ENCODE measurements around the gene RUNX1.
A peak's percentile ranks its signal among the peaks of the same experiment; 100 is the strongest.
"Not testable (repeated sequence)": the region's sequence is repeated elsewhere in the genome, so short reads cannot be mapped to it uniquely, and the experiment has no call there.

Gene RUNX1

DNA sequence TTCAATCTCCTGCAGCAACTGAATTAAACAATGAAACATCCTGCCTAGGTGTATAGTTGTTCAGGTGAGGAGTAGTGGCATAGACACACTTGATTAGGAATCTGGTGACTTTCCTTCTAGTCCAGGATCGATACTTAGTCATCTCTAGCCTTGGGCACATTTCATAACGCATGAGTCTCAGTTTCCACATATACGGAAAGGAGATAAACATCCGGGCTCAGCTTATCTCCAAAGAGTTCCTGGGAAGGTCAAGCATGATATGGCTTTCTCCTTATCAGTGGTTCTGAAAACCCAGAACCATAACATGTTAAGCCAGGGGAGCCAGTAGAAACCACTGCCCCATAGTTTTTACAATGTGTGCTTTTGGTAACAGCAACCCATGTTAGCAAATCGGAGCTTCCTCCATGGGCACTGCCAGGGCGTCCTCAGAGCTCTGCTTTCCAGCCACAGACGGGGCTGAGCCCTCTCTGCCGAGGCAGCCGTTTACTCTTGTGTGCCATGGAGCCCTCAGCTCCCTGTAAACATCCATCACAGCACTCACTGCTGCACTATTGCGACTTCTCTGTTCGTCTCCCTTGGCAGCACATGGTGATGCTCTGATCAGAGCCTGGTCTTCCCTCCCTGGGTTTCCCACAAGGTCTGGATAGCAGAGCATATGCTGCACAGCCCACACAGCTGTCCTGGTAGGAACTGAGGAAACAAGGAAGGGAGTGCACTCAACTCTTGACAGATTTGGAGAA is 34.6 kb downstream of the RUNX1 start:
- no peak for DNase-seq

DNA sequence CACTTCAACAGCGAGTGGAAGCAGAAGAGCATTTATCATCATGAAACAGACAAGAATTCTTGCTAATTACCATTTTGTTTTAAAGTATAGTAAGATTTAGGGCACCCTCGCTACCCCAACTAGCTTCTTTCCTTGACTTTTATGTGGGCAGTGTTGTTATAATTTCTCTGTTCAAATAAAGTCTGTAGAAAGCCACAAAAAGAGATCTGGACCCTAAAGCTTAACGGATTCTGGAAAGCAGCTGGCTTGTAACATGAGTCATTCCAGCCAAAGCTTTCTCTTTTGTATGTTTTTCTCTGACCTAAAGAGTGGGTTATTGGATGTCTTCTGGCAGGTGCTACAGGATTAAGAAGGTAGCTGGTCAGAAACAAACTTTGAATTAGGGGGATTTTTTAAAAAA is 37.4 kb downstream of the RUNX1 start:
- DNase-seq: peak; percentile 24

DNA sequence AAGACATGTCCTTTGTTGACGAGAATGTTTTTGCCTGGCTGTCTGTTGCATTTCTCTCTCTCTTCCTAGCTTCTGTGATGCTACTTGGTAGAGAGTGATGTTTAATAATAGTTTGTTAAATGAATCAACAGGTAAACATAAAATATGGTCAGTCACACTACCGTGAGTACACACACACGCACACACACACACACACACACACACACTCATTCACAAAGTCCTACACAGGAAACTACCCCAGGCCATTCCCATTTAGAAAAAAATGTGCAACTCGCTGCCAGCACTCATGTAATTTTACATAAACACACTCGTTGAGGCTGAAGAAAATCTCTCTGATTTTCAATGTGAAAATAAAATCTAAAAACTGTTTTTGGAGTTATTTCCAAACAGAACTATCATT is 38.7 kb downstream of the RUNX1 start:
- DNase-seq: no peak

DNA sequence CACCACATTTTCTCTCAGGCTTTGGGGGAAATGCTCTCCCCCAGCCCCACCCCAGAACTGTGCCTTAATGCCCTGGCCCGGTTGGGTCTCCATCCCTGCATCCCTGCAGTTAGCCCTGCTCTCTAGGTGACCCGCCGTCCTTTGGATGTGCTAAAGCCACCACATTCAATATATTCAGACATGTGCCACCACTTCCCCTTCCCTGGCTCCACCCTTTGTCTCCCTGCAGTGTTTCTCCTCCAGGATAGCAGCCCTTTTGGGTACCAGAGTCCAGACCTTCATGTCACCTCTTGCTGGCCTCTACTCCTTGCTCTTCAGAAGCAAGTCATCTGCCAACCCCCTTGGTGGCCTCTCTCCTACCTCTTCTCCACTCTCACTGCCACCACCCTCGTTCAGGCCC is 41.8 kb downstream of the RUNX1 start:
- no peak for DNase-seq

DNA sequence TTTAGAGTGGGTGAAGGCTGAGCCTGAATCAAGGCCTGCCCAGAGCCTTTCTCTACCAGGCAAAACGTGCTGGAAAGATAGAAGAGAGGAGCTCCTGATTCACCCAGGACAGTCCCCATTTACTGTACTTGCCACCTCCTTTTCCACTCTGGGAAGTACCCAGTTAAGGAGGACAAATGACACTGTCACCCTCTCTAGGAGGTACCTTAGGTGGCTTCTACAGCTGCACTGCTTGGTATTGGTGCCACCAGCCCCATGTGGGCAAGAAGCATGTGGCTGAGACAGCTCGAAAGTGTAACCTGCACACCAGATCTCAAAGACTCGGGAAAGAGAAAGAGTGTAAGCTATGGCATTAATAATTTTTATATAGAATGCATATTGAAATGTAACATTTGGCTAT is 42.3 kb downstream of the RUNX1 start:
- DNase-seq: no peak

DNA sequence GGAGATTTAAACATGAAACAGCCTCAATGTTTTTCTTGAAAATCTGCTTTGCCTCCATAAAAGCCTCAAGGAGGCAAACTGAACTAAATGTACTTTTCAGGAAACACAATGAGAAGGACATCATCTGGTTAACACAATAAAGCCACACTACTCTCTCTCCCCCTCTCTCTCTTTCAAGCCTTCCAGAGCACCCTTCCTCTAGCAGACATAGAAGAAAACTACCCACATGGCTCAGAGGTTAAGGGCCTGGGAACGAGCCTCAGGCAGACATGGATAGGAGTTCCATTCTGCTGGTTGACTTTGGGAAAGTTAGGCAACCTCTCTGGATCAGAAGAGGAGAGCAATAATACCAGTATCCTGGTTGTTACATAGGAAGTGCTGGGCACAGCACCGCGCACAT is 42.9 kb downstream of the RUNX1 start:
- DNase-seq: no peak

DNA sequence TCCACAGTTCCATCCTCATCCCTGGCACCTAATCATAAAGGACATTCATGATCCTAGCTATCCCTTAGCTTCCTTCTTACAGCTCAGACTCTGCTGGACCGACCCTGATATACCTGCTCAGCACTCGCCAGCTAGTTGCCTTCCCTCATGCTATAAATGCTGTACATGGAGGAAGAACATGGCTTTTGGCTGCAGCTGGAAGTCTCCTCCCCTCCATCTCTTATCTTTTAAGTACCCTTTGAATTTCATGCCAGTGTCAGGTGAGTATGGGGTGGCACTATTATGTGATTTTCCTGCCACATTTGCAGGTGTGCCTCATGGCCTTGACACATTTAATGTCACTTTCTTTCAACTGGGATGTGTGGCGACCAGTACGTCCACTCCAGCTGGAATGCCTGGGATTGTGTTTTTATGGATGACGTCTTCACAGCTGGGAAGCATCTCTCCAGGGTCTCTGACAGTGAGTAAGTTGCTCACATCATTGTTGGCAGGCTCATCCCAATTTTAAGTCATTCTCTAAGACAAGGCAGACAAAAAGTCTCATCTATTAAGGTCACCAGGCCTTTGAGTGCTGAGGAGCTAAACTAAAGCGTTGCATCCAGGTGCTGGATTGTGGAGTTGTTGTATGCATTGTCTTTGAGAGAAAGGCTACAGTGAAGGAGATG is 43.4 kb downstream of the RUNX1 start:
- DNase-seq: no peak

DNA sequence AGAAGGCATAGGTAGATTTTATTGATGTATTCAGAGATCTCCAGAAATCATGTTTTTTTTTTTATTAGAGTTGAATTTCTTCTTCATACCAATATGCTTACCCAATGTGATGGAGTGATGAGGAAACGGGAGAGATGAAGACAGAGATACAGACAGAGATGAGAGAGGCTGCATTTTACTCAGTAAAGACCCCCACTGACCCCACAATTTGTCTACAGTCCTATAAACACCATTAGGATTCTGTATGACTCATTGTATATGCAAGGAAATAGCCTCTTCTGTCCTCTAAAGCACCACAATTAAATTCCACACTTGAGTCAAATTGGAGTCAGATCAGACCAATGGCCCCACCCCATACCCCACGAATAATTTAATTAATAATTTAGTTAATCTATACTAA is 44.0 kb downstream of the RUNX1 start:
- DNase-seq: no peak

DNA sequence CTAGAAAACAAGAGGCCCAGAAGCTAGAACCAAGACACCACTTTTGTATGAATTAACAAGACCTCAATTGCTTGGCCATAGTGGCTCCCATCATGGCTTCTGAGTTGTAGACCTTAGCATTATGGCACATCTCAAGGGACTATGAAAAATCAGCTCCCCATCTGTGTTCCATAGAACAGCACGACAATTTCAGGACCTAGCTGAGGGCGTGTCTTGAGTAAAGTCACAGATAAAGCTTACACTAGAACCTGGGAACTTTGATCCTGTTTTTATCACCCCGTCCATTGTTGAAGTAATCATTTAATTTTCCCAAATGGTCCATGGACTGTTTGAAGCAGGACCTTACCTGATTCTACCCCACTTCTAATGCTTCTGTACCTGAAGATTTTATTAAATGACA is 44.8 kb downstream of the RUNX1 start:
- no peak for DNase-seq

DNA sequence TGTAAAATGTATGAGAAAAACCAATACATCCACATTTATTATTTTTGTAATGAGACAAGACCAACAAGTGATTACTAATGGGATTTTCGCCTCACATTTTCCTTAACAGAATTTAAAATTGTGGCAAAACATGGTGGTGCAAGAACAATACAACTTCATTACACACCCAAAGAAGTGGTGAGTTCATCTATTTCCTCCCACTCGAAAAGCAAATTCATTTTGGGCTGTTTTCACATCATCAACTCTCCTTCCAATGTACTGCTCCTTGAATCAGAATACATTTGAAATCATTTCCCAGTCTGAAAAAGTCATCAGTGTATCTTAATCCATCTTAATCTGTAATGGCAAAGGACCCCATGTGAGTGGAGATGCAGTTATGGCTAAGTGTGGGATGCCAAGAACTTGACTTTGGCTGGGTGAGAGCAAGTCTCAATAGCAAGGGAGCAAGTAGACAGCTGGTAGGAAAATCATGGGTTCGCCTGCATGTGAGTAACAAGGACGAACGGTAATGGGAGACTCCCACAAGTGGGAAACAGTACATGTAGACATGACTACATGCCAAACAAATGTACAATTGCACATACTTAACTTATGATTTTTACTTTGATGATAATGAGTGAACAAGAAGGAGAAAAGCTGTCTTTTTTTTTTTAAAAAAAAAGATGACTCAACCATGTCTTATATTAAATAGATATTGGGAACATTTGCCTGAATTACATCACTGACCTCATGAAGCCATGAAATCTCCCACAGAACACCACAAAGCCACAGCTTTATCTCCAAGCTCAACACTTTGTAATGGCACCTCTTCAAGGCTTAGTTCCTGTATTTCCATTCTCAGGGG is 46.0 kb downstream of the RUNX1 start:
- DNase-seq: no peak

DNA sequence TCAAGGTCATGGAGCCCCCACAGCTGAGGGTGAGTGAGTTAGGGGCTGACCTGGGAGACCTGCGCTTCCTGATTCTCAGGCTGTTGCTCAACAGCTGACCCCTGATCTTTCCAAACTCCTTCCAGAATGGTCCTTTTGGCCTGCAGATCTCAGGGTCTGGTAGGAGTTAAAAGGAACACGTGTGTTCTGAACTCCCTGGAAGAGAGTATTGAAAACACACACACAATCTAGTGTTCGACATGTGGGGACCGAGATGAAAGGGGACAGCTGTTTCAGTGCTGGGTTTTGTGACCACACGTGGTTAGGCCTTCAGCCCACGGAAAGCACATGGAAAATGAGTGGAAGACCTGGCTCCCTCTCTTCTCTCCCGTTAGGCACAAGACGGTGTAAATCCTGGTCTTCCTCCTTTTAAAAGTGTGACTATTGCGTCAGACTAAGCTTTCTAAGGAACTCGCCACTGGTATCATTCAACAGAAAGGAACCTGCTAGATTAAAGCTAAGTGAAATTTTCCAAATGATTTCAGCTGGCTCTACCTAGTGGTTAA is 49.6 kb downstream of the RUNX1 start:
- DNase-seq: no peak

DNA sequence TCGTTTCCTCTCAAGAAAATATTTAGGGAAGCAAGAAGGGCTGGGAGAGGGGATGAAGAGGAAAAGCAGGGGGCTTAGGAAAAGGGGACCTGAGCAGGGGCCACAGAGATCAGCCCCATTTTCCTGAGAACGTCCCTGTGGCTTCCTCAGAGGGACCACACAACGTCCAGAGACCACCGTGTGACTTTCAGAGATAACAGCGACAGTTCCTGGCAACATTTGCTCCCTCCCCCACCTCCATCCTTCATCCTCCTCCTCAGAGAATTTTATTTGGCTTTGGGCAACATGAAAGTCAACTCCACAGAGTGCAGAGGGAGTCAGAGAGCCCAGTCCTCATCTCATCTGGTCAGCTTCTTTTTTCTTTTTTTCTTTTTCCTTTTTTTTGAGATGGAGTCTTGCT is 50.9 kb downstream of the RUNX1 start:
- no peak for DNase-seq

DNA sequence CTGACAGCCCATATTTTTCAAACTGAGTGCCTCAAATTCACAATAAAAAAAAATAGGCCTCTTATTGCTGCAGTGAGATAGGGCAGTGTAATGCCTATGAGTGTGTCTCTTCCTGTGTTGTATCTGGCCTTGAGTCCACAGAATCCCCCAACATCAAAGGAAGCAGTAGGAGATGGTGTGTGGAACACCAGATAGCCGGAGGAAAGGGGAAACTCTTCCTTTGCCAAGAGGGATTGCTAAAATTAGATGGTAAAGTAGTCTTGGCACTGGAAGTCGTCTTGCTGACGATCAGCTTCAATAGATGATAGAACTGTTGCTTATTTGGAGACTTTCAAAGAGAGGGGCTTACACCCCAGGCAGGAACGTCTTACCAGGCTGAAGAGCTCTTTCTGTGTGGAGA is 51.8 kb downstream of the RUNX1 start:
- no peak for DNase-seq

DNA sequence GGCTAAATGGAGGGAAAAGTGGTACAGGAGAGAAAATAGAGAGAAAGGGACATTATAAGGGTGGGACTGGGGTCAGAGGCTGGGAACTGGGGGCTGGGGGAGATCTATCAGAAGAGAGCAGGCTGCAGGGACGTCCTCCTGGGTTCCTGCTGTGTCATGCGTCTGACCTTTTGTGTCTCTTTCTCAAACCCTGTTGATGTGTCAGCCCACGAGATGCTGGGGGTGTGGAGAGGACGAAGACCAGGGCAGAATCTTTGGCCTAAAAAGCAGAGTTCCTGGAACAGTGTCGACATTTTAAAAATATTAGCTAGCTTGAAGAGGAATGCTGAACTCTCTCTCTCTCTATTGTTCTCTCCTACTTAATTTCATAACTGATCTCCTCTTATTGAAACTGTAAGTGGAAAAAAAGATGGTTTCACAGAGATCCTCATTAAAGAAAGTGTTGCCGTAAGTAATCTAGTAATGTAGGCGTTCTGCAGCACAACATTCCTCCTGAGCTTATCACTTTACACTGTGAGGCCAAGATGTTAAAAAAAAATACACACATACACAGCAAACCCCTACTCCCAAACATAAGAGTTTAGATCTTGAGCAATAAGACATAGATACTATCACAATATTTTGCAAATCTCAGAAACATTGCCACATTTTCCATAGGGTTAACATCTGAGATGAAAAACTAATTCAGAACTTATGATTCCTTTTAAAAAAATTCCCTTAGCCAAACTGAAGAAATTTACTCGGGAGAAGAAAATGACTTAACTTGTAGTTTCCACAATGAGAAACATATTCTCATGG is 52.6 kb downstream of the RUNX1 start:
- peak; percentile 25 for DNase-seq

DNA sequence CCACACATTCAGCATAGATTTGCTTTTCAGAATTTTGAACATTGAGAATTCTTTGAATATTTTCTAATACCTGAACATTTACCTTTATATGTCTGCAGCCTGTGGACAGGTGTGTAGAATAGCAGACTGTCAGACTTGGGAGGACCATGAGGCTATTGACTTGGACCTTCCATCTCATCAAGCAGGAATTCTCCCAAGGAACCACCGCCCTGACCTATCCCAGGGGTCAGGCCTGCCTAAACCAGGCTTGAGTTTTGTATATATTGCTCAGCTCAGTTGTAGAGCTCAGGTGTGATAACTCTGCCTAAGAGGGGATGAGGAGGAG is 53.2 kb downstream of the RUNX1 start:
- no peak for DNase-seq

DNA sequence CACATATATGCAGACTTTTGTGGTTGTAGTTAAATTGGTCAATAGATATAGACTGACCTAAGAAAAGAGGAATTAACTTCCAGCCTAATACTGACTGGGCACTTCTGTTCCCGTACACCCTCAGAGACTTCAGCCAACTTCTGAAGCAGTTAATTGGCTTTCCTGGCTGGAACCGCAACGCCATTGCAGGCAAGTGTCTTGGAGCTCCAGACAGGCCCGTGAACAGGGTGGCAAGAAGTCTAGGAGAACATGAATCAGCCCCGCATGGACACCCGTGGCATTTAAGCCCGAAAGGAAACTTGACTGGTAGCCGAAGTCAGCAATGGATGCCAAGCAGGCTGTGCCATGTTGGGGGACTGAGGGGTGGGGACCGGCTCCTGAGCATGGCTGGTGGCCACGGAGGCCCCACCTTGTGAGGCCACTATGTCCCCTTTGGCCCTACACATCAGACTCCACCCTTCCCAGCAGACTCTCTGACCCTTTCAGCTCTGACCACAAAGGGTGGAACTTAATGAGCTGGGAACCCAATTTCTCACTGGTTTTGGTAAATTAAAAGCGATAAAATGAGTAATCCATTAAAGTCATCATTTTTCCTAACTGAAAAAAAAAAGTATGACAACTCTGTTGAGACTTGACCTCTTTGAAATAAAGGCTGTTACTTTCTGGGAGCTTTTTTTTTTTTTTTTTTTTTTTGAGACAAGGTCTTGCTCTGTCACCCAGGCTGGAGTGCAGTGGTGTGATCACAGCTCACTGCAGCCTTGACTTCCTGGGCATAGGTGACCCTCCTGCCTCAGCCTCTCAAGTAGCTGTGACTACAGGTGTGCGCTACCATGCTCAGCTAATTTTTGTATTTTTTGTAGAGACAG is 54.1 kb downstream of the RUNX1 start:
- DNase-seq: no peak

DNA sequence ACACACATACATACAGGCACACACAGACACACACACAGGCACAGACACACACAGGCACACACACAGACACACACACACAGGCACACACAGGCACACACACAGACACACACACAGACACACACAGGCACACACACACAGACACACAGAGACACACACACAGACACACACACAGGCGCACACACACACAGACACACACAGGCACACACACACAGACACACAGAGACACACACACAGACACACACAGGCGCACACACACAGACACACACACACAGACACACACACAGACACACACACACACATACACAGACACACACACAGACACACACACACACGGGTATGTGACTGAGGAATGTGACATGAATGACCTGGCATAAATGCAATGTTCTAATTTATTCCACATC is 55.6 kb downstream of the RUNX1 start:
- not testable (repeated sequence) for DNase-seq

DNA sequence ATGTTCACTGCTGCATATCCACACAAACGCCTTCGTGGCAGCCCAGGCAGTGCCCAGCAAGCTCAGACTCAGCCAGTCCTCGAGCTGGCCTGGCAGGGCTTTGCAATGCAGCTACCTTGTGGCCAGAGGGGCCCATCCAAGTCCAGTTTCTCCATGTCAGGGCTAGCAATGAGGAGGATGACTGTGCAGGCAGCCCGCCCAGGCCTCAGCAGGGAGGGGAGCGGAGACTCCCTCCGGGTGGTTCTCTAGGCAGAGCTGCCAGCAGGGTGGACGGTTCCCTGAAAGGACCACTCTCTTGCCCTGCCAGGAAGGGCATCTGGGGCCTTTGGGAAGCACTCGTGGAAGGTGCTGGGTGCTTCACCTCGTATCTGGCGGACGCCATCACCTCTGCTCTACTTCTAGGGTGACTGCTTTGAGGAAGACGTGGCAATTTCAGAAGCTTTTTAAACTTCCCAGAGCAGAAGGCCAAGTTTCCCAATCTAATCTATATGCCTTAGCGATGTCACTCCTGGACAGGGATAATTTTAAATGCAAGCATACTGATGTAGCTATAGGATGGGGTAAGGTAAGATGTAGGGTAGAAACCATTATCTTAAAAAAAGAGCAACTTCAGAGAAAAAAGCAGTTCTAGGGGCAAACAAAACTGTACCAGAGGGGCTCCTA is 56.2 kb downstream of the RUNX1 start:
- no peak for DNase-seq

DNA sequence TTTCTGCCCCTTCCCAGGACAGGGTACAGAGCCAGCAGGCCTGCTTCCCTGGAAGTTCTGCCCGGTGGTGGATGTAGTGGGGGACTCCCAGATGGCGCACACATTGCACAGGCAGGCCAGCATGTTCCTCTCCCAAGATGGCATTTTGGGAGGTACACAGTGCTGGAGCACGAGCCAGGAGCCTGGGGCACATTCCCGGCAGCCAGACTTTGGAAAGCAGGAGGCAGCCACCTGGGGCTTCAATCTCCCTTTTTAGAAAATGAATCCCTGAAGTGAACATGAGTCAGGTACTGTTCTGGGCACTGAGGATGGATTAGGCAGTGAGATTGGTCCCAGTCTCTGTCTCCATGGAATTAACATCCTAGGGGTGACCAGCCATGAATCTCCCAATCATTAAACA is 56.9 kb downstream of the RUNX1 start:
- no peak for DNase-seq

DNA sequence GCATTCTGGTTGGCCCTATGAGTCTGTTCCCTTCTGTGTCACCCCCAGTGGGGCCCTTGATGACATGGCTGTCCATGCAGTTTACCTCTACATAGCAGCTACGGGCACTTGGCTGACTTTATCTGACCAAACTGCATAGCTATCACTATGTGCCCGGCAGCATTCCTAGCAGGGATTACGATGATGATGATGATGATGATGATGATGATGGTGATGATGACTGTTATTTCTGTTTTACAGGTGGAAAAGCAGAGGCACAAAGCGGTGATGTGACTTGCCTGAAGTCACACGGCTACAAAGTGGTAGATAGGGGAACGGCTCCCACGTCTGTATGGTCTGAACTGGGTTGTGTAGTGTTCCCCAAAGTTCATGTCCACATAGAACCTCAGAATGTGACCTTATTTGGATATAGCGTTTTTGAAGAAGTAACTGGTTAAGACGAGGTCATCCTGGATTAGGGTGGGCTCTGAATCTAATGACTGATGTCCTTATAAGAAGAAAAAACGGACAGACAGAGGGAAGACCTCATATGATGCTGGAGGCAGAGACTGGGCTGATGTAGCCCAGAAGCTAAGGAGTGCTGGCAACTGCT is 57.6 kb downstream of the RUNX1 start:
- no peak for DNase-seq

DNA sequence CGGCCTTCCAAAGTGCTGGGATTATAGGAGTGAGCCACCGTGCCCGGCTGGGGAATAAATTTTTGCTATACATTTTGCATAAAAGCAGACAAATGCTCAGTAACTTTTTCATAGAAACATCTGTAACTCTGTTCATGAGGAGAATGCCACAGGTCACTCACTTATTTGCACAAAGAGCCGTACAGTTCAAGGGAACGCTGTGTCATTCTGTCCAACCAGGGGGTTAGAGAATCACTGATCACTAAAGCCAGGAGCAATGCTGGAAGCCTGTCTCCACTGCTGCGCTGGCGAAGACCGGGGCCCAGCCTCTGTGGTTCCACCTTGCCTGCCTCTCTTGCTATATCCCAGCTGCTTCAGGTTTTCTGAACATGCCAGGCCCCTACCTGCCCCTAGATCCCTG is 58.3 kb downstream of the RUNX1 start:
- no peak for DNase-seq

All from CD4-positive, alpha-beta T cell treated with Interleukin-6 for 4 hours (primary cell).